ENCODE results near the gene HOXA10.

Gene HOXA10

GRCh38 chr7:27191161-27191731 is 17.1 kb upstream of the HOXA10 start:
- Mint-ChIP-seq H3K36me3 (peaks cover 11% of the 10 kb centered on the region), H3K27me3 (peaks cover 95% of the 10 kb centered on the region), H3K27ac (no peak overlapping the region), H3K9me3 (no peaks in the 10 kb centered on the region), H3K4me1 (peaks cover 33% of the 10 kb centered on the region), H3K4me3 (no peak overlapping the region)
- CTCF ChIA-PET: interaction anchor here (1.1 to 1.9 kb wide), 2 partner anchors 12 to 18 kb away, joined by 5 to 12 read pairs; no protein-coding TSS in a partner anchor
- peak; percentile 9 for DNase-seq

- peaks cover 15% of the 10 kb centered on the region for H3K36me3 Mint-ChIP-seq
- H3K9me3 Mint-ChIP-seq: no peaks in the 10 kb centered on the region
- H3K4me3 Mint-ChIP-seq: no peak overlapping the region
- peak; percentile 8 for DNase-seq
- CTCF ChIA-PET: interaction anchor here (0.7 to 1.9 kb wide), 5 partner anchors 11 to 729 kb away, joined by 3 to 12 read pairs (median 3); no protein-coding TSS in a partner anchor
- H3K27ac Mint-ChIP-seq: peak overlapping the region; percentile 20
- H3K4me1 Mint-ChIP-seq: peaks cover 43% of the 10 kb centered on the region
- H3K27me3 Mint-ChIP-seq: peaks cover 100% of the 10 kb centered on the region
Observed at GRCh38 chr7:27189997-27190748, 16.1 kb upstream of the HOXA10 start.

- peak overlapping the region; percentile 75 for H3K27ac Mint-ChIP-seq
- no peak overlapping the region for H3K4me3 Mint-ChIP-seq
- DNase-seq: peak; percentile 19
- H3K27me3 Mint-ChIP-seq: peaks cover 100% of the 10 kb centered on the region
- H3K36me3 Mint-ChIP-seq: peaks cover 19% of the 10 kb centered on the region
- no peaks in the 10 kb centered on the region for H3K9me3 Mint-ChIP-seq
- peaks cover 49% of the 10 kb centered on the region for H3K4me1 Mint-ChIP-seq
- CTCF ChIA-PET: interaction anchor here (0.7 to 1.9 kb wide), 3 partner anchors 10 to 729 kb away, joined by 3 to 12 read pairs (median 3); no protein-coding TSS in a partner anchor
Observed at GRCh38 chr7:27189295-27189996, 15.3 kb upstream of the HOXA10 start.

- Mint-ChIP-seq H3K4me3 (peak overlapping the region; percentile 11), H3K9me3 (no peaks in the 10 kb centered on the region), H3K36me3 (peaks cover 19% of the 10 kb centered on the region), H3K27me3 (peaks cover 100% of the 10 kb centered on the region), H3K4me1 (peaks cover 49% of the 10 kb centered on the region), H3K27ac (peak overlapping the region; percentile 13)
- peak; percentile 61 for DNase-seq
- CTCF ChIA-PET: interaction anchor here (0.7 to 2.7 kb wide), 4 partner anchors 7 to 505 kb away, joined by 3 to 11 read pairs (median 4); no protein-coding TSS in a partner anchor
Observed at GRCh38 chr7:27188386-27189294, 14.5 kb upstream of the HOXA10 start.

- Mint-ChIP-seq H3K4me3 (peak overlapping the region; percentile 11), H3K9me3 (no peaks in the 10 kb centered on the region), H3K27me3 (peaks cover 100% of the 10 kb centered on the region), H3K27ac (peak overlapping the region; percentile 52), H3K36me3 (peaks cover 19% of the 10 kb centered on the region), H3K4me1 (peaks cover 46% of the 10 kb centered on the region)
- peak; percentile 19 for DNase-seq
- CTCF ChIA-PET: interaction anchor here (0.7 to 2.7 kb wide), 5 partner anchors 8 to 504 kb away, joined by 3 to 11 read pairs (median 3); no protein-coding TSS in a partner anchor
Observed at GRCh38 chr7:27187475-27188385, 13.6 kb upstream of the HOXA10 start.

GRCh38 chr7:27186668-27187474 is 12.8 kb upstream of the HOXA10 start:
- peaks cover 19% of the 10 kb centered on the region for H3K36me3 Mint-ChIP-seq
- peak overlapping the region; percentile 52 for H3K27ac Mint-ChIP-seq
- peaks cover 42% of the 10 kb centered on the region for H3K4me1 Mint-ChIP-seq
- H3K9me3 Mint-ChIP-seq: no peaks in the 10 kb centered on the region
- peak overlapping the region; percentile 10 for H3K4me3 Mint-ChIP-seq
- H3K27me3 Mint-ChIP-seq: peaks cover 100% of the 10 kb centered on the region
- CTCF ChIA-PET: interaction anchor here (1.2 to 2.7 kb wide), 3 partner anchors 9 to 24 kb away, joined by 3 to 11 read pairs (median 3); no protein-coding TSS in a partner anchor
- DNase-seq: no peak

GRCh38 chr7:27185854-27186667 is 11.9 kb upstream of the HOXA10 start:
- H3K9me3 Mint-ChIP-seq: no peaks in the 10 kb centered on the region

GRCh38 chr7:27185013-27185853 is 11.1 kb upstream of the HOXA10 start, which contains the start of gene HOXA11:
HOXA11 (minus strand) TSS chr7:27185232; CDS start chr7:27185144, 88 bp downstream.
- H3K27ac Mint-ChIP-seq: peak within 1 kb of the TSS; percentile 86
- peak; percentile 18 for DNase-seq
- CTCF ChIA-PET: interaction anchor here (2.7 kb wide), 1 partner anchor 10 kb away, joined by 11 read pairs; no protein-coding TSS in a partner anchor

More at GRCh38 chr7:27185854-27186667, 11.9 kb upstream of the HOXA10 start:
- Mint-ChIP-seq H3K27me3 (peaks cover 100% of the 10 kb centered on the region), H3K27ac (peak overlapping the region; percentile 86), H3K4me1 (peaks cover 42% of the 10 kb centered on the region), H3K36me3 (peaks cover 19% of the 10 kb centered on the region), H3K4me3 (peak overlapping the region; percentile 51)
- CTCF ChIA-PET: interaction anchor here (2.7 kb wide), 1 partner anchor 10 kb away, joined by 11 read pairs; no protein-coding TSS in a partner anchor
- peak; percentile 20 for DNase-seq

GRCh38 chr7:27184337-27185012 is 10.4 kb upstream of the HOXA10 start:
- no peaks in the 10 kb centered on the region for H3K9me3 Mint-ChIP-seq
- H3K27me3 Mint-ChIP-seq: peaks cover 100% of the 10 kb centered on the region
- H3K4me1 Mint-ChIP-seq: peaks cover 44% of the 10 kb centered on the region
- CTCF ChIA-PET: interaction anchor here (3.0 kb wide), 1 partner anchor 12 kb away, joined by 11 read pairs; no protein-coding TSS in a partner anchor
- peaks cover 14% of the 10 kb centered on the region for H3K36me3 Mint-ChIP-seq
- H3K27ac Mint-ChIP-seq: peak overlapping the region; percentile 69
- peak overlapping the region; percentile 44 for H3K4me3 Mint-ChIP-seq
- peak; percentile 28 for DNase-seq

More at GRCh38 chr7:27185013-27185853, 11.1 kb upstream of the HOXA10 start, which contains the start of gene HOXA11:
- Mint-ChIP-seq H3K36me3 (peaks cover 18% of the 10 kb centered on the region), H3K4me3 (peak within 1 kb of the TSS; percentile 51), H3K4me1 (peaks cover 43% of the 10 kb centered on the region), H3K9me3 (no peaks in the 10 kb centered on the region), H3K27me3 (peaks cover 100% of the 10 kb centered on the region)

All from activated naive CD4-positive, alpha-beta T cell treated with anti-CD3 and anti-CD28 coated beads, Interleukin-2, amount 10 ng/mL, durations not matched to agents 7 days and 5 days (primary cell).